Heart right ventricle (tissue), 16 donors: ENCODE data around the gene EGFL7. TPM values are rescaled to one million over a fixed set of nuclear protein-coding genes. Genes with fewer than 3 reads are reported as not detected.

Experiments
- ATAC-seq, 8 donors: fragments of 200-7000 bp; cut with Tn5 transposase; one replicate each; pipeline ENCODE4 v1.9.1; 2020; ENCODE audit warnings: mild to moderate bottlenecking in 8 of 8, moderate library complexity in 8 of 8, moderate number of reproducible peaks in 1 of 8
- DNase-seq, 2 donors: peaks; one replicate each; pipeline ENCODE4 v3.0.0-alpha.2; 2020
- H3K27ac ChIP-seq, 10 donors: fragments of 200-600 bp; sonication (generic) in 2 of 10; one replicate each; pipeline versions ENCODE4 v1.5.0 to v1.8.0; 2020 to 2022; ENCODE audit warnings: mild to moderate bottlenecking in 3 of 10
- H3K27me3 ChIP-seq, 7 donors: fragments of 200-600 bp; one replicate each; pipeline ENCODE4 v1.8.0; 2021 to 2022; ENCODE audit warnings: mild to moderate bottlenecking in 2 of 7
- H3K36me3 ChIP-seq, 9 donors: fragments of 200-600 bp; sonication (generic) in 1 of 9; one replicate each; pipeline versions ENCODE4 v1.5.0 to v1.8.0; 2020 to 2022; ENCODE audit warnings: mild to moderate bottlenecking in 2 of 9
- H3K4me1 ChIP-seq, 9 donors: fragments of 200-600 bp; sonication (generic) in 1 of 9; one replicate each; pipeline versions ENCODE4 v1.5.0 to v1.8.0; 2020 to 2022; ENCODE audit warnings: mild to moderate bottlenecking in 4 of 9
- H3K4me3 ChIP-seq, 10 donors: fragments of 200-600 bp; sonication (generic) in 2 of 10; one replicate each; pipeline versions ENCODE4 v1.5.0 to v1.8.0; 2020 to 2022; ENCODE audit warnings: mild to moderate bottlenecking in 7 of 10, moderate library complexity in 2 of 10
- H3K9me3 ChIP-seq, 11 donors: fragments of 200-600 bp in 10 of 11; sonication (generic) in 2 of 11; one replicate each; pipeline versions ENCODE4 v1.5.0 to v1.8.0; 2013 to 2022; ENCODE audit warnings: mild to moderate bottlenecking in 2 of 11, control low read depth in 1 of 11, moderate library complexity in 1 of 11
- CTCF ChIP-seq, 9 donors: fragments of 200-600 bp; sonication (generic) in 2 of 9; IDR thresholded peaks; one replicate each; pipeline versions ENCODE4 v1.5.0 to v1.8.0; 2021 to 2022; ENCODE audit warnings: antibody characterized with exemption in 9 of 9, mild to moderate bottlenecking in 5 of 9, moderate library complexity in 1 of 9
- WGBS, 2 donors: extraction: QIAGEN DNeasy Blood & Tissue Kit; methylation state at CpG; one replicate each; pipeline ENCODE4 v1.1.7; 2013; ENCODE audit warnings: inconsistent platforms in 1 of 2; 5-methylcytosine and 5-hydroxymethylcytosine counted together
- intact Hi-C, 10 donors: fragments of 100-400 bp; cut with DNase I; formaldehyde crosslinking; loops; one replicate each; pipeline versions ENCODE4 v1.11.1 to v1.14.2; 2022
- polyA plus RNA-seq, 2 donors: library from polyadenylated mRNA; stranded (reverse); fragments of 200-250 nt; gene quantifications; one replicate each; pipeline ENCODE4 v1.2.3, GENCODE V29; 2013
- total RNA-seq, 10 donors: library from RNA; stranded (reverse); fragmentation: NEBNext Ultra II Directional in 3 of 10; extraction: Animal tissue kit (Norgen Biotek cat#: 25700) in 3 of 10; gene quantifications; one replicate each; pipeline versions ENCODE4 v1.2.1 to v1.2.4, GENCODE V29; 2021 to 2023
- donor health status: Arrhythmogenic right ventricular cardiomyopathy.
- donor health status: ischemic (EF 13 %, LVEDD 7.1; RV severe dilation, severe dysfunction).
- donor health status: healthy with polysubstance abuse.
- donor health status: DM: no; HTN: yes; CAD: no.
- donor health status: DM: no; HTN: no; CAD: no.
- donor health status: ischemic (EF 25% LVEDD 6.9; RV normal size, moderate dysfunction).
- donor health status: ischemic (EF 25% LVEDD 5.7; RV mildly dilated, moderate dysfunction).
- donor health status: healthy.
- donor health status: DM: yes; HTN: yes; CAD: no.
- donor health status: Ischemic cardiomyopathy.
- donor health status: ischemic (EF 35%, LVEDD 5.7; RV mildly dilated, moderate dysfunction).
- donor health status: nonischemic (EF 11% LVEDD 7.7; RV severe dilation, severe dysfunction).
- donor health status: DM: yes; HTN: yes; CAD: no.
- donor health status: PGD.
- donor health status: ischemic (EF 29% LVEDD 5.4; RV normal size, mild dysfunction).
- donor health status: nonischemic (EF 23%, LVEDD 6.1; RV moderate dilation, normal function).

EGFL7 gene
- total and polyA plus RNA-seq, 12 donors = 68.6 to 377 (median 101) TPM

GRCh38 chr9:136614967-136615623 is 47.6 kb upstream of the EGFL7 start:
- 83 to 85% methylated on average over 25 of the region's 25 CpGs for WGBS, 2 donors
- no peaks in the 10 kb centered on the region for H3K9me3 ChIP-seq

GRCh38 chr9:136615631-136616306 is 46.9 kb upstream of the EGFL7 start:
- Histone ChIP-seq H3K4me1 (peaks cover 4 to 68% (median 30%) of the 10 kb centered on the region in 9 donors), H3K9me3 (no peaks in the 10 kb centered on the region), H3K27ac (peak overlapping the region in 8 of 10 donors; percentile 76 to 88 (median 85)), H3K36me3 (no peaks in the 10 kb centered on the region), H3K4me3 (no peak overlapping the region), H3K27me3 (no peaks in the 10 kb centered on the region)
- WGBS, 2 donors = 78 to 84% methylated on average over 17 of the region's 17 CpGs
- DNase-seq (peak in 1 of 2 donors; percentile 13), ATAC-seq (no peak)
- TF ChIP-seq CTCF (IDR thresholded peaks at IDR 0.05) = no peak
- intact Hi-C loops = loop anchor here in 3 of 10 donors (5.0 to 10.0 kb wide), 3 partner anchors 68 to 73 kb away; partner anchors contain the start of gene NOTCH1 (in 2 of the 3)

More at GRCh38 chr9:136614967-136615623, 47.6 kb upstream of the EGFL7 start:
- Histone ChIP-seq H3K36me3 (no peaks in the 10 kb centered on the region), H3K27ac (peak overlapping the region; percentile 25 to 88 (median 84)), H3K27me3 (no peaks in the 10 kb centered on the region), H3K4me3 (peak overlapping the region in 3 of 10 donors; percentile 14 to 35 (median 22)), H3K4me1 (peaks cover 4 to 61% (median 30%) of the 10 kb centered on the region in 9 donors)
- ATAC-seq (peak in 4 of 8 donors; percentile 36 to 57 (median 49)), DNase-seq (peak in 1 of 2 donors; percentile 38)
- peak in 5 of 9 donors; percentile 9 to 49 (median 43) for TF ChIP-seq CTCF (IDR thresholded peaks at IDR 0.05)
- intact Hi-C loops = loop anchor here in 3 of 10 donors (5.0 to 10.0 kb wide), 3 partner anchors 68 to 73 kb away; partner anchors contain the start of gene NOTCH1 (in 2 of the 3)

GRCh38 chr9:136616307-136616635 is 46.4 kb upstream of the EGFL7 start:
- no peak overlapping the region for H3K4me3 ChIP-seq
- H3K36me3 ChIP-seq = no peaks in the 10 kb centered on the region
- DNase-seq = peak in 1 of 2 donors; percentile 7
- no peaks in the 10 kb centered on the region for H3K27me3 ChIP-seq
- peak overlapping the region in 1 of 10 donors; percentile 85 for H3K27ac ChIP-seq
- intact Hi-C loops = loop anchor here in 3 of 10 donors (5.0 to 10.0 kb wide), 3 partner anchors 69 to 74 kb away; partner anchors contain the start of gene NOTCH1 (in 2 of the 3)
- no peak for ATAC-seq
- 86 to 90% methylated on average over 12 of the region's 12 CpGs for WGBS, 2 donors
- TF ChIP-seq CTCF (IDR thresholded peaks at IDR 0.05) = no peak
- H3K4me1 ChIP-seq = peaks cover 4 to 73% (median 30%) of the 10 kb centered on the region in 9 donors
- H3K9me3 ChIP-seq = no peaks in the 10 kb centered on the region

GRCh38 chr9:136616948-136617695 is 45.6 kb upstream of the EGFL7 start:
- Histone ChIP-seq H3K27ac (peak overlapping the region in 1 of 10 donors; percentile 57), H3K9me3 (no peaks in the 10 kb centered on the region), H3K36me3 (no peaks in the 10 kb centered on the region), H3K4me3 (no peak overlapping the region), H3K27me3 (no peaks in the 10 kb centered on the region), H3K4me1 (peaks cover 4 to 78% (median 30%) of the 10 kb centered on the region in 9 donors)
- WGBS, 2 donors = 88 to 90% methylated on average over 22 of the region's 22 CpGs
- peak in 1 of 2 donors; percentile 8 for DNase-seq
- no peak for TF ChIP-seq CTCF (IDR thresholded peaks at IDR 0.05)
- no peak for ATAC-seq
- intact Hi-C loops = loop anchor here in 3 of 10 donors (5.0 to 10.0 kb wide), 3 partner anchors 70 to 75 kb away; partner anchors contain the start of gene NOTCH1 (in 2 of the 3)
